Right lobe of liver (tissue), 4 donors: ENCODE data around the gene OR51B2.

Source experiments
- POLR2A ChIP-seq: fragments of 450-650 bp; IDR thresholded peaks from one replicate; pipeline ENCODE4 v1.6.1; 2017; ENCODE audit warnings: antibody characterized with exemption, mild to moderate bottlenecking
- TF ChIP-seq, protein P1 (sequence below), 4 donors: fragments of 200-600 bp in 3 of 4; fragments of 450-650 bp in 1 of 4; IDR thresholded peaks; one replicate each; pipeline versions ENCODE4 v1.5.1 to v1.8.0; 2016 to 2022; ENCODE audit warnings: antibody characterized with exemption in 4 of 4, mild to moderate bottlenecking in 2 of 4
- donor health status: DM: no; HTN: no; CAD: no.
- donor health status: DM: no; HTN: no; CAD: no.
- donor health status: DM: no; HTN: yes; CAD: no.

DNA sequence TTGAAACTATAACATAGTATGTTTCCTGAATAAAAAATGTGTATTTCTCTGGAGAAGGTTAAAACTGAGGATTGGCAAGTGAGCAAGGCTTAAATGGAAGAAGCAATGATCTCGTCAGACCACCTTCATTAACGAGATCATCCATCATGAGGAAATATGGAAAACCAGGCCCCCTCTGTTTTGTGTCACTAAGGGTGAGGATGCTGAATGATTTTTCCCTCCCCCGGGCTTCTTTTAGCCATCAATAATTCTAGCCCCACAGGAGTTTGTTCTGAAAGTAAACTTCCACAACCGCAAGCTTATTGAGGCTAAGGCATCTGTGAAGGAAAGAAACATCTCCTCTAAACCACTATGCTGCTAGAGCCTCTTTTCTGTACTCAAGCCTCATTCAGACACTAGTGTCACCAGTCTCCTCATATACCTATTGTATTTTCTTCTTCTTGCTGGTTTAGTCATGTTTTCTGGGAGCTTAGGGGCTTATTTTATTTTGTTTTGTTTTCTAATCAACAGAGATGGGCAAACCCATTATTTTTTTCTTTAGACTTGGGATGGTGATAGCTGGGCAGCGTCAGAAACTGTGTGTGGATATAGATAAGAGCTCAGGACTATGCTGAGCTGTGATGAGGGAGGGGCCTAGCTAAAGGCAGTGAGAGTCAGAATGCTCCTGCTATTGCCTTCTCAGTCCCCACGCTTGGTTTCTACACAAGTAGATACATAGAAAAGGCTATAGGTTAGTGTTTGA, 48.6 kb downstream of the OR51B2 start:
- TF ChIP-seq, protein P1, sequence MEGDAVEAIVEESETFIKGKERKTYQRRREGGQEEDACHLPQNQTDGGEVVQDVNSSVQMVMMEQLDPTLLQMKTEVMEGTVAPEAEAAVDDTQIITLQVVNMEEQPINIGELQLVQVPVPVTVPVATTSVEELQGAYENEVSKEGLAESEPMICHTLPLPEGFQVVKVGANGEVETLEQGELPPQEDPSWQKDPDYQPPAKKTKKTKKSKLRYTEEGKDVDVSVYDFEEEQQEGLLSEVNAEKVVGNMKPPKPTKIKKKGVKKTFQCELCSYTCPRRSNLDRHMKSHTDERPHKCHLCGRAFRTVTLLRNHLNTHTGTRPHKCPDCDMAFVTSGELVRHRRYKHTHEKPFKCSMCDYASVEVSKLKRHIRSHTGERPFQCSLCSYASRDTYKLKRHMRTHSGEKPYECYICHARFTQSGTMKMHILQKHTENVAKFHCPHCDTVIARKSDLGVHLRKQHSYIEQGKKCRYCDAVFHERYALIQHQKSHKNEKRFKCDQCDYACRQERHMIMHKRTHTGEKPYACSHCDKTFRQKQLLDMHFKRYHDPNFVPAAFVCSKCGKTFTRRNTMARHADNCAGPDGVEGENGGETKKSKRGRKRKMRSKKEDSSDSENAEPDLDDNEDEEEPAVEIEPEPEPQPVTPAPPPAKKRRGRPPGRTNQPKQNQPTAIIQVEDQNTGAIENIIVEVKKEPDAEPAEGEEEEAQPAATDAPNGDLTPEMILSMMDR (IDR thresholded peaks at IDR 0.05), result no peak
- TF ChIP-seq POLR2A, result no peak
